Gastroesophageal sphincter (tissue), 4 donors: ENCODE data around the gene SH3PXD2B. TPM values are rescaled to one million over a fixed set of nuclear protein-coding genes. Genes with fewer than 3 reads are reported as not detected.
"Not testable (repeated sequence)": the region's sequence is repeated elsewhere in the genome, so short reads cannot be mapped to it uniquely, and the experiment has no call there.

Experiments
- ATAC-seq: fragments of 150-250 bp; one replicate; pipeline ENCODE4 v1.9.1; 2016; ENCODE audit warnings: mild to moderate bottlenecking, moderate library complexity
- H3K27ac ChIP-seq, 4 donors: fragments of 200-600 bp; sonication (generic) in 3 of 4; 1 replicate in 3 of 4; 2 replicates in 1 of 4; pipeline ENCODE4 v1.5.1; 2016 to 2019
- H3K27me3 ChIP-seq: fragments of 200-600 bp; sonication (generic); one replicate; pipeline ENCODE4 v1.5.1; 2019
- H3K36me3 ChIP-seq, 2 donors: fragments of 200-600 bp; sonication (generic); one replicate each; pipeline ENCODE4 v1.5.1; 2019; ENCODE audit warnings: control low read depth in 1 of 2
- H3K4me1 ChIP-seq, 3 donors: fragments of 200-600 bp; sonication (generic); 1 replicate in 2 of 3; 2 replicates in 1 of 3; pipeline ENCODE4 v1.5.1; 2016 to 2019; ENCODE audit warnings: control low read depth in 2 of 3
- H3K4me3 ChIP-seq, 2 donors: fragments of 200-600 bp; sonication (generic); one replicate each; pipeline ENCODE4 v1.5.1; 2019; ENCODE audit warnings: mild to moderate bottlenecking in 1 of 2, moderate library complexity in 1 of 2
- H3K9me3 ChIP-seq, 3 donors: fragments of 200-600 bp; sonication (generic); one replicate each; pipeline ENCODE4 v1.5.1; 2017 to 2019; ENCODE audit warnings: control low read depth in 2 of 3
- CTCF ChIP-seq, 4 experiments: fragments of 200-600 bp in 2 of 4; fragments of 450-650 bp in 2 of 4; sonication (generic) in 1 of 4; IDR thresholded peaks; one replicate each; pipeline ENCODE4 v1.5.1; 2017 to 2019; ENCODE audit warnings: antibody characterized with exemption in 4 of 4, mild to moderate bottlenecking in 2 of 4, moderate library complexity in 2 of 4
- EP300 ChIP-seq: sonication (generic); formaldehyde crosslinking; IDR thresholded peaks from one replicate; pipeline ENCODE4 v1.6.1; 2017; ENCODE audit warnings: antibody characterized with exemption, mild to moderate bottlenecking
- POLR2A ChIP-seq, 2 donors: fragments of 450-650 bp; IDR thresholded peaks; one replicate each; pipeline ENCODE4 v1.6.1; 2017; ENCODE audit warnings: antibody characterized with exemption in 2 of 2, mild to moderate bottlenecking in 2 of 2, moderate library complexity in 1 of 2
- POLR2AphosphoS5 ChIP-seq: sonication (generic); formaldehyde crosslinking; IDR thresholded peaks from one replicate; pipeline ENCODE4 v1.6.1; 2017; ENCODE audit warnings: antibody characterized with exemption
- WGBS, 2 donors: methylation state at CpG; one replicate each; pipeline ENCODE4 v1.1.5; 2018; ENCODE audit warnings: low coverage in 1 of 2; 5-methylcytosine and 5-hydroxymethylcytosine counted together
- total RNA-seq, 4 donors: library from RNA; depleted of rRNA; stranded (reverse); fragments of >200 nt; gene quantifications; one replicate each; pipeline ENCODE4 v1.1.0, GENCODE V29; 2016

Gene SH3PXD2B
- total RNA-seq, 4 donors from 2014 or later = 40.2 to 80.9 (median 56.0) TPM

DNA sequence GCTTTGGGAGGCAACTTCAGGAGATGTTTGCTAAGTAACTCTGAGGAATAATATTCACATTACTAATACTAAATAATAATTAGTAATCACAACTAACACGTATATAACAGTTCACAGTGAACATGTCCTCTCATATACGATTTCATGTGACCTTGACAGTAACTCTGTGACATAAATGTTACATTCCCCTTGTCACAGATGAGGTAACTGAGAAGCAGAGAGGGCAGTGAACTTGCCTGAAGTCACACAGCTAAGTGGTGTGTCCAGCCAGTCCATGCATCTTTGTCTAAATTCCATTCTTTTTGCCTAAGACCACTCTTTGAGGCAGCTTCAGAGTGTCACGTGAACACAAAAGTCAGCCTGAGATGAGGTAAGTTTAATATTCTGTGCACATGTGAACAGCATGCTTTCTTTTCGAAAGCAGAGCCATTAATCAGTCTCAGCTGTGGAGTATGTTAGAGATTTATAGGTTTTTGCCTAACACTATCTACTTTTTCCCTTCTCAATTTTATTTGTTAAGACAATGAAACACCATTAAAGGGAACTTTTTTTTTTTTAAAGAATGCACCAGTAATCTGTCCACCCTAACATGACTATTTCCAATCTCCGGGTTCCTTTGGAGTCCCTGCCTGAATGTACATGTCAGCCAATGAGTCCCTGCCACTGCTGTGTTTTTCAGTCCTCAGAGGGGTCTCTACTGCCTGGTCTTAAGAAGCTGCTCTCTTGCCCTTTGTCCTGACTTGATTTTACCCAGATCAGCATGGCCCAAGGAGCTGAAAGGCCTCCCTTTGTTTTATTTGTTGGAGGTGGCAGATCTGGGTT, 43.5 kb downstream of the SH3PXD2B start:
- no peaks in the 10 kb centered on the region for H3K9me3 ChIP-seq
- peaks cover 23 to 85% (median 46%) of the 10 kb centered on the region in 3 donors for H3K4me1 ChIP-seq
- no peak for ATAC-seq
- TF ChIP-seq CTCF (IDR thresholded peaks at IDR 0.05) = no peak
- peak; percentile 24 for TF ChIP-seq POLR2AphosphoS5
- H3K27me3 ChIP-seq = no peaks in the 10 kb centered on the region
- peaks cover 0 to 12% of the 10 kb centered on the region in 2 donors for H3K36me3 ChIP-seq
- 47% methylated on average over 5 of the region's 5 CpGs for WGBS, 2 donors
- H3K27ac ChIP-seq = peak overlapping the region; percentile 65 to 92 (median 84)
- H3K4me3 ChIP-seq = no peak overlapping the region

DNA sequence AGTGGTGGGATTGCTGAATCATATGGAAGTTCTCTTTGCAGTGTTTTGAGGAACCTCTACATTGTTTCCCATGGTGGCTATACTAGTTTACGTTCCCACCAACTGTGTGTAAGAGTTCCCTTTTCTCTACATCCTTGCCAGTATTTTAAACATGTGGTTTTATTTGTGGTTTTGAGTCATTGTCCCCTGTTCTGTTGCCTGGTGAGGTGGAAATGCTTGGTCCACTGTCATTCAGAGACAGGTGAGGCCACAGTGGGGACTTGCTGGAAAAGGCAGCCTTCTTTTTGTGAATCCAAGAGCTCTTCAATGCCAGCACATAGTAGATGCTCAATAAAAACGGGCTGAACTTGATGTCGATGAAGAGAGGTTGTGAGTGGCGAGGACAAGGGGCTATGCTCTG, 44.2 kb downstream of the SH3PXD2B start:
- H3K4me1 ChIP-seq = peaks cover 22 to 85% (median 44%) of the 10 kb centered on the region in 3 donors
- peaks cover 0 to 19% of the 10 kb centered on the region in 2 donors for H3K36me3 ChIP-seq
- 88 to 90% methylated on average over 4 of the region's 4 CpGs for WGBS, 2 donors
- H3K27ac ChIP-seq = peak overlapping the region in 3 of 4 donors; percentile 20 to 92 (median 86)
- ATAC-seq = no peak
- H3K9me3 ChIP-seq = no peaks in the 10 kb centered on the region
- no peaks in the 10 kb centered on the region for H3K27me3 ChIP-seq
- TF ChIP-seq POLR2AphosphoS5 (no peak), POLR2A (IDR thresholded peaks at IDR 0.05) (no peak), CTCF (IDR thresholded peaks at IDR 0.05) (no peak), EP300 (no peak)
- no peak overlapping the region for H3K4me3 ChIP-seq

DNA sequence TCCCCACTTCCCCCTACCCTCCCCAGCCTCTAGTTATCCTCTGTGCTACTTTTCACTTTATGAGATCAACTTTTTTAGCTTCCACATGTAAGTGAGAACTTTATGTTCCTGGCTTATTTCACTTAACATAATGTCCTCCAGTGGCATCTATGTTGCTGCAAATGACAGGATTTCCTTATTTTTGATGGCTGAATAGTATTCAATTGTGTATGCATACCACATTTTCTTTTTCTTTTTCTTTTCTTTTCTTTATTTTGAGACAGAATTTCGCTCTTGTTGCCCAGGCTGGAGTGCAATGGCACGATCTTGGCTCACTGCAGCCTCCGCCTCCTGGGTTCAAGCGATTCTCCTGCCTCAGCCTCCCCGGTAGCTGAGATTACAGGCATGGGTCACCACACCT, 44.8 kb downstream of the SH3PXD2B start:
- Histone ChIP-seq H3K4me1 (peaks cover 17 to 85% (median 38%) of the 10 kb centered on the region in 3 donors), H3K36me3 (peaks cover 0 to 25% of the 10 kb centered on the region in 2 donors), H3K27ac (peak overlapping the region in 3 of 4 donors; percentile 20 to 92 (median 28))
- not testable (repeated sequence) for ATAC-seq, H3K27me3 ChIP-seq, H3K4me3 ChIP-seq, H3K9me3 ChIP-seq
- WGBS, 2 donors = 93 to 100% methylated on average over 2 to 5 of the region's 5 CpGs

GRCh38 chr5:172407822-172408221, 46.5 kb downstream of the SH3PXD2B start:
- Histone ChIP-seq H3K27ac (peak overlapping the region; percentile 27 to 85 (median 74)), H3K27me3 (no peaks in the 10 kb centered on the region), H3K4me3 (no peak overlapping the region), H3K4me1 (peaks cover 20 to 85% (median 35%) of the 10 kb centered on the region in 3 donors), H3K9me3 (no peaks in the 10 kb centered on the region), H3K36me3 (peaks cover 0 to 29% of the 10 kb centered on the region in 2 donors)
- ATAC-seq = no peak
- WGBS, 2 donors = 43 to 60% methylated on average over 4 to 9 of the region's 9 CpGs
- TF ChIP-seq POLR2A (IDR thresholded peaks at IDR 0.05) = no peak
- TF ChIP-seq CTCF (IDR thresholded peaks at IDR 0.05) = no peak
- TF ChIP-seq POLR2AphosphoS5 = no peak
- no peak for TF ChIP-seq EP300

GRCh38 chr5:172407241-172407691, 47.1 kb downstream of the SH3PXD2B start:
- TF ChIP-seq CTCF (IDR thresholded peaks at IDR 0.05) (no peak), POLR2AphosphoS5 (peak; percentile 18)
- H3K4me3 ChIP-seq = no peak overlapping the region
- ATAC-seq = no peak
- H3K27me3 ChIP-seq = no peaks in the 10 kb centered on the region
- peaks cover 0 to 29% of the 10 kb centered on the region in 2 donors for H3K36me3 ChIP-seq
- H3K9me3 ChIP-seq = no peaks in the 10 kb centered on the region
- H3K27ac ChIP-seq = peak overlapping the region; percentile 27 to 85 (median 74)
- 11% methylated on average over 1 of the region's 3 CpGs; no CpG with 5 or more reads in 1 of the 2 donors for WGBS, 2 donors
- H3K4me1 ChIP-seq = peaks cover 21 to 85% (median 35%) of the 10 kb centered on the region in 3 donors
